ENCODE results near the gene XG. TPM values are rescaled to one million over a fixed set of nuclear protein-coding genes. Genes with fewer than 3 reads are reported as not detected.
A peak's percentile ranks its signal among the peaks of the same experiment; 100 is the strongest.

The XG gene
- total and polyA plus RNA-seq, 2 of the 4 experiments (the other 2 are of a cell fraction) = under 0.01 TPM; not detected in 1

DNA sequence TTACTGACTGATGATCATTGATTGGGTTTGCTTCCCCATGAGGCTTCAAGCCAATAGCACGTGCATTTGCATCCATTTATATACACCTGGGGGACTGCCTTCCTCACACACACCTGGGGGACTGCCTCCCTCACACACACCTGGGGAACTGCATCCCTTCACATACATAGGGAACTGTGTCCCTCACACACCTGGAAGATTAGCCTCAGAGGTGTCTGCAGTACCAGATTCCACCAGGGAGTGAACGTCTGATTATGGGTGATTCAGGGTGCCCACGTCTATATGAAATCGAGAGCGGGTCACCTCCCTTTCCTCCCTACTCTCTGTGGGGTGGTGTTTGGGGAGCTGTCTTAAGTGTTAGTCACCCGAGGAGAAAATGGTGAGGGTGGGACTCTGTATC lies 43.8 kb upstream of the XG start:
- in situ Hi-C loops (cut with MboI; ENCODE audit: low sequenced_read_pairs) (no loop called here), intact Hi-C loops (cut with micrococcal nuclease) (no loop called here), dilution Hi-C loops (cut with HindIII; ENCODE audit: low sequenced_read_pairs, unreplicated experiment) (no loop called here)
- Histone ChIP-seq H2BK5ac (ENCODE audit: low read depth, low read length, poor library complexity, severe bottlenecking) (no peak overlapping the region), H2BK15ac (ENCODE audit: low read depth, low read length) (no peak overlapping the region), H2AK9ac (replicated peaks; ENCODE audit: low read depth, low read length, poor library complexity) (peak overlapping the region; percentile 60), H4K91ac (ENCODE audit: insufficient read depth, low read depth, low read length) (no peak overlapping the region), H2AK5ac (ENCODE audit: low read depth, low read length) (peak overlapping the region; percentile 16), H3K9ac (ENCODE audit: low read depth, low read length) (no peak overlapping the region), H3K27ac (ENCODE audit: insufficient read depth, low read length) (no peak overlapping the region), H3K56ac (ENCODE audit: extremely low read depth, insufficient read depth, low read length) (no peak overlapping the region), H2AFZ (replicated peaks; ENCODE audit: low read length, poor library complexity) (no peak overlapping the region), H4K8ac (ENCODE audit: low read depth in 2 of 2, low read length in 2 of 2) (0 out of 4 replicates have a peak overlapping the region, but pooled peaks of 1 of the 2 experiments have one; percentile 7), H3K4me1 (ENCODE audit: control insufficient read depth, insufficient read depth, low read length) (peaks cover 24% of the 10 kb centered on the region), H3K4ac (ENCODE audit: low read depth, low read length) (no peak overlapping the region; the same call in 1 of the 2 replicates), H3K23ac (ENCODE audit: low read depth, low read length) (no peak overlapping the region), H2BK120ac (ENCODE audit: low read depth, low read length) (no peak overlapping the region), H3K79me1 (ENCODE audit: low read depth in 1 of 2, low read length in 2 of 2) (peaks cover 20 to 83% of the 10 kb centered on the region in 2 experiments), H3K4me3 (ENCODE audit: insufficient read depth, low read depth, low read length) (no peak overlapping the region), H3K9me3 (ENCODE audit: control insufficient read depth, insufficient read depth, low read length) (no peaks in the 10 kb centered on the region), H3K14ac (replicated peaks; ENCODE audit: low read depth, low read length) (no peak overlapping the region), H4K20me1 (ENCODE audit: insufficient read depth, low read length) (peaks cover 91% of the 10 kb centered on the region), H3K36me3 (ENCODE audit: control insufficient read depth, insufficient read depth, low read length) (peaks cover 8% of the 10 kb centered on the region), H3K9me1 (ENCODE audit: insufficient read depth, low read length) (peaks cover 37% of the 10 kb centered on the region), H2BK20ac (ENCODE audit: low read depth, low read length) (0 out of 2 replicates have a peak overlapping the region, but pooled peaks have one; percentile 8), H3K18ac (ENCODE audit: low read depth, low read length) (no peak overlapping the region), H3K4me2 (ENCODE audit: low read depth, low read length) (no peak overlapping the region), H4K5ac (ENCODE audit: low read depth, low read length) (no peak overlapping the region), H3K27me3 (ENCODE audit: control insufficient read depth, insufficient read depth, low read length) (no peaks in the 10 kb centered on the region)
- TF ChIP-seq POLR2A (IDR thresholded peaks at IDR 0.05; ENCODE audit: low read depth, low read length) (no peak), RCOR1 (IDR thresholded peaks at IDR 0.05; ENCODE audit: insufficient replicate concordance, low read length) (no peak), CEBPB (IDR thresholded peaks at IDR 0.05; ENCODE audit: low read depth, low read length) (no peak), FOS (IDR thresholded peaks at IDR 0.05; ENCODE audit: low read depth, low read length) (no peak), SMC3 (IDR thresholded peaks at IDR 0.05; ENCODE audit: low read depth, low read length) (no peak), MXI1 (IDR thresholded peaks at IDR 0.05; ENCODE audit: borderline replicate concordance, low read depth, low read length) (no peak), NFE2L2 (IDR thresholded peaks at IDR 0.05; ENCODE audit: low read depth, low read length) (no peak), MAZ (IDR thresholded peaks at IDR 0.05; ENCODE audit: borderline replicate concordance, low read depth, low read length) (no peak), RAD21 (IDR thresholded peaks at IDR 0.05; ENCODE audit: low read length) (no peak), BHLHE40 (IDR thresholded peaks at IDR 0.05; ENCODE audit: low read depth, low read length) (no peak), MAFK (IDR thresholded peaks at IDR 0.05; ENCODE audit: low read depth, low read length) (no peak), RFX5 (IDR thresholded peaks at IDR 0.05; ENCODE audit: low read depth, low read length) (no peak), CHD1 (IDR thresholded peaks at IDR 0.05; ENCODE audit: low read depth, low read length) (no peak)
- TF ChIP-seq, protein P1, sequence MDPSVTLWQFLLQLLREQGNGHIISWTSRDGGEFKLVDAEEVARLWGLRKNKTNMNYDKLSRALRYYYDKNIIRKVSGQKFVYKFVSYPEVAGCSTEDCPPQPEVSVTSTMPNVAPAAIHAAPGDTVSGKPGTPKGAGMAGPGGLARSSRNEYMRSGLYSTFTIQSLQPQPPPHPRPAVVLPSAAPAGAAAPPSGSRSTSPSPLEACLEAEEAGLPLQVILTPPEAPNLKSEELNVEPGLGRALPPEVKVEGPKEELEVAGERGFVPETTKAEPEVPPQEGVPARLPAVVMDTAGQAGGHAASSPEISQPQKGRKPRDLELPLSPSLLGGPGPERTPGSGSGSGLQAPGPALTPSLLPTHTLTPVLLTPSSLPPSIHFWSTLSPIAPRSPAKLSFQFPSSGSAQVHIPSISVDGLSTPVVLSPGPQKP (IDR thresholded peaks at IDR 0.05; ENCODE audit: borderline replicate concordance, low read depth, low read length) = no peak
- TF ChIP-seq, protein P2, sequence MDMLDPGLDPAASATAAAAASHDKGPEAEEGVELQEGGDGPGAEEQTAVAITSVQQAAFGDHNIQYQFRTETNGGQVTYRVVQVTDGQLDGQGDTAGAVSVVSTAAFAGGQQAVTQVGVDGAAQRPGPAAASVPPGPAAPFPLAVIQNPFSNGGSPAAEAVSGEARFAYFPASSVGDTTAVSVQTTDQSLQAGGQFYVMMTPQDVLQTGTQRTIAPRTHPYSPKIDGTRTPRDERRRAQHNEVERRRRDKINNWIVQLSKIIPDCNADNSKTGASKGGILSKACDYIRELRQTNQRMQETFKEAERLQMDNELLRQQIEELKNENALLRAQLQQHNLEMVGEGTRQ (IDR thresholded peaks at IDR 0.05; ENCODE audit: low read depth, low read length) = no peak
- TF ChIP-seq, protein P3, sequence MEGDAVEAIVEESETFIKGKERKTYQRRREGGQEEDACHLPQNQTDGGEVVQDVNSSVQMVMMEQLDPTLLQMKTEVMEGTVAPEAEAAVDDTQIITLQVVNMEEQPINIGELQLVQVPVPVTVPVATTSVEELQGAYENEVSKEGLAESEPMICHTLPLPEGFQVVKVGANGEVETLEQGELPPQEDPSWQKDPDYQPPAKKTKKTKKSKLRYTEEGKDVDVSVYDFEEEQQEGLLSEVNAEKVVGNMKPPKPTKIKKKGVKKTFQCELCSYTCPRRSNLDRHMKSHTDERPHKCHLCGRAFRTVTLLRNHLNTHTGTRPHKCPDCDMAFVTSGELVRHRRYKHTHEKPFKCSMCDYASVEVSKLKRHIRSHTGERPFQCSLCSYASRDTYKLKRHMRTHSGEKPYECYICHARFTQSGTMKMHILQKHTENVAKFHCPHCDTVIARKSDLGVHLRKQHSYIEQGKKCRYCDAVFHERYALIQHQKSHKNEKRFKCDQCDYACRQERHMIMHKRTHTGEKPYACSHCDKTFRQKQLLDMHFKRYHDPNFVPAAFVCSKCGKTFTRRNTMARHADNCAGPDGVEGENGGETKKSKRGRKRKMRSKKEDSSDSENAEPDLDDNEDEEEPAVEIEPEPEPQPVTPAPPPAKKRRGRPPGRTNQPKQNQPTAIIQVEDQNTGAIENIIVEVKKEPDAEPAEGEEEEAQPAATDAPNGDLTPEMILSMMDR (conservative IDR thresholded peaks at IDR 0.05; ENCODE audit: low read depth, low read length) = no peak
- ATAC-seq (ENCODE audit: low read depth) = no peak
- DNase-seq = no peak
- no TSS peak for BruUV-seq (replicated peaks)
- ChIA-PET POLR2A (ENCODE audit: unreplicated experiment) (no interaction called here), CTCF (no interaction called here)
- no CpG with 5 or more reads among the region's 6 CpGs for WGBS, 2 experiments (ENCODE audit: extremely low coverage in 2 of 2, insufficient read length in 1 of 2)

Measured in IMR-90 (cell line).